GM12891 (cell line): Measurements from ENCODE around the gene TAB2.
"Not testable (repeated sequence)": the region's sequence is repeated elsewhere in the genome, so short reads cannot be mapped to it uniquely, and the experiment has no call there.

ENCODE experiments used
- DNase-seq: peaks from one replicate; pipeline ENCODE4 v3.0.0; 2011; ENCODE audit warnings: low spot score; ENCODE audit not compliant: insufficient read length
- FAIRE-seq: peaks from 2 replicates; lab custom pipeline; 2011; peaks lifted over from hg19 to GRCh38; lab: Jason Lieb, UNC
- PAX5 ChIP-seq: IDR thresholded peaks from 2 replicates; pipeline ENCODE4 v1.6.1; 2011; ENCODE audit warnings: low read length, moderate library complexity, mild to moderate bottlenecking; ENCODE audit not compliant: insufficient read depth, severe bottlenecking
- POLR2A ChIP-seq: IDR thresholded peaks from 2 replicates; pipeline ENCODE4 v1.6.1; 2011; ENCODE audit warnings: low read depth, low read length, control low read depth
- POLR2AphosphoS5 ChIP-seq: IDR thresholded peaks from 2 replicates; pipeline ENCODE4 v1.6.1; 2011; ENCODE audit warnings: low read depth, low read length, control low read depth
- POU2F2 ChIP-seq: IDR thresholded peaks from 2 replicates; pipeline ENCODE4 v1.6.1; 2011; ENCODE audit warnings: low read depth, mild to moderate bottlenecking, control low read depth, low read length, moderate library complexity
- SPI1 ChIP-seq: IDR thresholded peaks from 2 replicates; pipeline ENCODE4 v1.6.1; 2011; ENCODE audit warnings: low read depth, low read length, control low read depth
- TAF1 ChIP-seq: IDR thresholded peaks from 2 replicates; pipeline ENCODE4 v1.6.1; 2011; ENCODE audit warnings: low read depth, low read length, control low read depth

TAB2 gene

GRCh38 chr6:149441740-149442139, 124.2 kb downstream of the TAB2 start:
- TF ChIP-seq POU2F2, result no peak
- no peak for FAIRE-seq

GRCh38 chr6:149443411-149444181, 126.1 kb downstream of the TAB2 start:
- TF ChIP-seq PAX5 (no peak), POLR2AphosphoS5 (no peak), POU2F2 (no peak), POLR2A (no peak), SPI1 (no peak), TAF1 (no peak)
- FAIRE-seq (no peak), DNase-seq (no peak)

More at GRCh38 chr6:149441740-149442139, 124.2 kb downstream of the TAB2 start:
- DNase-seq, result no peak

GRCh38 chr6:149444360-149445094, 127.0 kb downstream of the TAB2 start:
- FAIRE-seq, result peak; percentile 48
- DNase-seq, result not testable (repeated sequence)

GRCh38 chr6:149445095-149445466, 127.6 kb downstream of the TAB2 start:
- FAIRE-seq (no peak), DNase-seq (no peak)
- TF ChIP-seq PAX5 (no peak), POLR2A (no peak), TAF1 (no peak), POLR2AphosphoS5 (no peak), POU2F2 (no peak), SPI1 (no peak)

GRCh38 chr6:149445573-149445972, 128.1 kb downstream of the TAB2 start:
- no peak for DNase-seq
- no peak for FAIRE-seq
- TF ChIP-seq POLR2A, result no peak
- TF ChIP-seq TAF1, result no peak
- no peak for TF ChIP-seq POLR2AphosphoS5
- no peak for TF ChIP-seq SPI1

GRCh38 chr6:149446791-149447376, 129.4 kb downstream of the TAB2 start:
- FAIRE-seq (no peak), DNase-seq (no peak)
- TF ChIP-seq SPI1 (no peak), TAF1 (no peak), PAX5 (no peak), POU2F2 (no peak), POLR2A (no peak), POLR2AphosphoS5 (no peak)

GRCh38 chr6:149448821-149449453, 131.4 kb downstream of the TAB2 start:
- no peak for TF ChIP-seq SPI1
- no peak for TF ChIP-seq POLR2A
- no peak for TF ChIP-seq TAF1
- no peak for TF ChIP-seq POU2F2
- no peak for TF ChIP-seq POLR2AphosphoS5
- no peak for TF ChIP-seq PAX5
- FAIRE-seq, result no peak
- no peak for DNase-seq

GRCh38 chr6:149449831-149450678, 132.5 kb downstream of the TAB2 start:
- FAIRE-seq, result no peak
- DNase-seq, result no peak
- TF ChIP-seq SPI1, result no peak
- no peak for TF ChIP-seq POU2F2
- TF ChIP-seq TAF1, result no peak
- no peak for TF ChIP-seq POLR2A
- no peak for TF ChIP-seq PAX5
- TF ChIP-seq POLR2AphosphoS5, result no peak
